Measurements from ENCODE around the gene CANX. TPM values are rescaled to one million over a fixed set of nuclear protein-coding genes. Genes with fewer than 3 reads are reported as not detected.
A peak's percentile ranks its signal among the peaks of the same experiment; 100 is the strongest.

Gene CANX
- total and polyA plus RNA-seq, 9 of the 15 experiments (the other 6 are each of a cell fraction or from before 2014, with no cell fraction given), result 155 to 893 (median 589) TPM

GRCh38 chr5:179700401-179700918 lies 1.7 kb downstream of the CANX start (continued):
- TF ChIP-seq CTBP1 (IDR thresholded peaks at IDR 0.05; ENCODE audit: borderline replicate concordance) (peak; percentile 27), ZNF75A (CRISPR knock-in tag; IDR thresholded peaks at IDR 0.05) (no peak), CEBPG (CRISPR knock-in tag; IDR thresholded peaks at IDR 0.05) (peak; percentile 95), CEBPG (tag; conservative IDR thresholded peaks at IDR 0.05 in 1 of 2, IDR thresholded peaks at IDR 0.05 in 1 of 2) (peak; percentile 75 to 83), POLR2AphosphoS2 (IDR thresholded peaks at IDR 0.05; ENCODE audit: low read length) (0 out of 2 replicates have a peak, but pooled peaks have one; percentile 53), NUFIP1 (IDR thresholded peaks at IDR 0.05; ENCODE audit: partially characterized antibody) (no peak), BACH1 (tag; IDR thresholded peaks at IDR 0.05) (no peak), NCOR1 (IDR thresholded peaks at IDR 0.05) (peak; percentile 93), BRD9 (IDR thresholded peaks at IDR 0.05; ENCODE audit: low read depth, partially characterized antibody) (peak; percentile 35), ZNF354B (CRISPR knock-in tag; IDR thresholded peaks at IDR 0.05) (no peak), ARNT (IDR thresholded peaks at IDR 0.05) (peak; percentile 42 to 81; a peak in 3 of 4 replicates), MNT (conservative IDR thresholded peaks at IDR 0.05) (peak; percentile 19 to 80; a peak in 2 of 4 replicates), NBN (IDR thresholded peaks at IDR 0.05; ENCODE audit: low read depth) (peak; percentile 47; the same call in 1 of the 2 replicates), CBX5 (IDR thresholded peaks at IDR 0.05; ENCODE audit: borderline replicate concordance, low read depth) (no peak), MYC (IDR thresholded peaks at IDR 0.05; ENCODE audit: low read depth, low read length) (peak; percentile 33; the same call in 1 of the 2 replicates), MYC (CRISPR knock-in tag; IDR thresholded peaks at IDR 0.05; ENCODE audit: borderline replicate concordance, low read depth) (no peak), ZNF766 (CRISPR knock-in tag; conservative IDR thresholded peaks at IDR 0.05) (0 out of 2 replicates have a peak, but pooled peaks have one; percentile 51), HCFC1 (IDR thresholded peaks at IDR 0.05; ENCODE audit: low read depth, low read length) (peak; percentile 18; the same call in 1 of the 2 replicates), ZNF316 (IDR thresholded peaks at IDR 0.05) (peak; percentile 35; the same call in 1 of the 2 replicates), PURB (CRISPR knock-in tag; IDR thresholded peaks at IDR 0.05; ENCODE audit: low read depth) (no peak), CREB3 (tag; conservative IDR thresholded peaks at IDR 0.05; ENCODE audit: low read depth) (no peak), TEAD4 (IDR thresholded peaks at IDR 0.05; ENCODE audit: low read length) (peak; percentile 94), TEAD4 (CRISPR knock-in tag; IDR thresholded peaks at IDR 0.05; ENCODE audit: borderline replicate concordance) (no peak), CXXC5 (CRISPR knock-in tag; IDR thresholded peaks at IDR 0.05) (peak; percentile 60), HDAC1 (IDR thresholded peaks at IDR 0.05) (peak in 1 of 2 experiments; percentile 82; a peak in 2 of 4 replicates), ZNF384 (IDR thresholded peaks at IDR 0.05; ENCODE audit: low read depth, low read length) (peak; percentile 70), CSDE1 (IDR thresholded peaks at IDR 0.05) (no peak), ARID1B (IDR thresholded peaks at IDR 0.05) (peak; percentile 93), ZNF695 (CRISPR knock-in tag; IDR thresholded peaks at IDR 0.05) (no peak), JUND (IDR thresholded peaks at IDR 0.05; ENCODE audit: borderline replicate concordance, low read depth, low read length) (peak; percentile 51; the same call in 1 of the 2 replicates), JUND (tag; IDR thresholded peaks at IDR 0.05; ENCODE audit: borderline replicate concordance, low read depth, low read length) (0 out of 3 replicates have a peak, but pooled peaks have one; percentile 22)
